H1 (cell line): ENCODE measurements around the gene RIPOR2. TPM values are rescaled to one million over a fixed set of nuclear protein-coding genes. Genes with fewer than 3 reads are reported as not detected.

Experiments used
- EP300 ChIP-seq, 2 experiments: IDR thresholded peaks; 1 replicate in 1 of 2; 2 replicates in 1 of 2; pipeline ENCODE4 v1.6.1; 2011 to 2012; ENCODE audit warnings: low read depth in 2 of 2, low read length in 2 of 2, mild to moderate bottlenecking in 2 of 2, borderline replicate concordance in 1 of 2, inconsistent platforms in 1 of 2, moderate library complexity in 1 of 2
- KDM5A ChIP-seq: fragments of 200-600 bp; IDR thresholded peaks from 2 replicates; pipeline ENCODE4 v1.7.1; 2012; ENCODE audit warnings: mild to moderate bottlenecking, low read length, inconsistent platforms, mixed read lengths
- POU5F1 ChIP-seq: IDR thresholded peaks from 2 replicates; pipeline ENCODE4 v1.6.1; 2011; ENCODE audit warnings: low read depth, mild to moderate bottlenecking, low read length, moderate library complexity
- SAP30 ChIP-seq: fragments of 300-600 bp; sonication (generic); IDR thresholded peaks from 2 replicates; pipeline ENCODE4 v1.7.1; 2012; ENCODE audit warnings: low read length, moderate library complexity, mild to moderate bottlenecking, inconsistent platforms; ENCODE audit not compliant: insufficient read depth, insufficient replicate concordance
- SIRT6 ChIP-seq: IDR thresholded peaks from one replicate; pipeline ENCODE4 v1.7.1; 2012; ENCODE audit warnings: low read length, inconsistent platforms
- SP4 ChIP-seq: IDR thresholded peaks from 2 replicates; pipeline ENCODE4 v1.6.1; 2012; ENCODE audit warnings: low read length, inconsistent platforms
- SRF ChIP-seq: IDR thresholded peaks from 2 replicates; pipeline ENCODE4 v1.6.1; 2011; ENCODE audit warnings: mild to moderate bottlenecking, low read depth, low read length, moderate library complexity
- YY1 ChIP-seq: IDR thresholded peaks from 2 replicates; pipeline ENCODE4 v1.6.1; 2011; ENCODE audit warnings: low read depth, mild to moderate bottlenecking, low read length
- polyA plus RNA-seq, 7 experiments: library from polyadenylated mRNA; depleted of rRNA in 3 of 7; stranded (reverse) in 5 of 7; unstranded in 2 of 7; fragments of >200 nt in 5 of 7; fragments of 200-250 nt in 2 of 7; gene quantifications; 1 replicate in 5 of 7; 2 replicates in 1 of 7; 4 replicates in 1 of 7; pipeline versions ENCODE4 v1.2.1 to v1.2.3, GENCODE V29; 2011 to 2013; ENCODE audit warnings: missing spikeins in 2 of 7, mixed read lengths in 2 of 7
- total RNA-seq: library from RNA; stranded (reverse); fragmentation: NEBNext Ultra II Directional; extraction: Animal tissue kit (Norgen Biotek cat#: 25700); gene quantifications from 2 replicates; pipeline ENCODE4 v1.2.1, GENCODE V29; 2021
- TF ChIP-seq, protein P1 (sequence below): IDR thresholded peaks from 2 replicates; pipeline ENCODE4 v1.6.1; 2012; ENCODE audit warnings: low read length, inconsistent platforms

RIPOR2 gene
- total and polyA plus RNA-seq, 2 of the 8 experiments (the other 6 are each of a cell fraction or from before 2014, with no cell fraction given), result 16.7 to 45.6 TPM

- TF ChIP-seq, protein P1, sequence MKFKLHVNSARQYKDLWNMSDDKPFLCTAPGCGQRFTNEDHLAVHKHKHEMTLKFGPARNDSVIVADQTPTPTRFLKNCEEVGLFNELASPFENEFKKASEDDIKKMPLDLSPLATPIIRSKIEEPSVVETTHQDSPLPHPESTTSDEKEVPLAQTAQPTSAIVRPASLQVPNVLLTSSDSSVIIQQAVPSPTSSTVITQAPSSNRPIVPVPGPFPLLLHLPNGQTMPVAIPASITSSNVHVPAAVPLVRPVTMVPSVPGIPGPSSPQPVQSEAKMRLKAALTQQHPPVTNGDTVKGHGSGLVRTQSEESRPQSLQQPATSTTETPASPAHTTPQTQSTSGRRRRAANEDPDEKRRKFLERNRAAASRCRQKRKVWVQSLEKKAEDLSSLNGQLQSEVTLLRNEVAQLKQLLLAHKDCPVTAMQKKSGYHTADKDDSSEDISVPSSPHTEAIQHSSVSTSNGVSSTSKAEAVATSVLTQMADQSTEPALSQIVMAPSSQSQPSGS, result no peak
- TF ChIP-seq SIRT6 (no peak), SP4 (no peak), POU5F1 (no peak), KDM5A (no peak), YY1 (no peak), SAP30 (no peak), SRF (no peak), EP300 (IDR thresholded peaks at IDR 0.05; ENCODE audit: borderline replicate concordance in 1 of 2, low read depth in 2 of 2, low read length in 2 of 2) (no peak)
Observed at GRCh38 chr6:24905483-24905882, 30.3 kb downstream of the RIPOR2 start (continued).
